Measurements from ENCODE around the gene KCNB1. TPM values are rescaled to one million over a fixed set of nuclear protein-coding genes. Genes with fewer than 3 reads are reported as not detected.
A peak's percentile ranks its signal among the peaks of the same experiment; 100 is the strongest.

The KCNB1 gene
- total RNA-seq, 1 donor from 2014 or later: 9.8 TPM

- DNase-seq: no peak
Measured at GRCh38 chr20:49497398-49497669, 14.9 kb upstream of the KCNB1 start.

GRCh38 chr20:49496553-49497397 is 14.3 kb upstream of the KCNB1 start:
- DNase-seq: peak; percentile 24

GRCh38 chr20:49496043-49496442 is 13.6 kb upstream of the KCNB1 start:
- no peak for DNase-seq

- DNase-seq: no peak
Measured at GRCh38 chr20:49490689-49491088, 8.2 kb upstream of the KCNB1 start.

DNA sequence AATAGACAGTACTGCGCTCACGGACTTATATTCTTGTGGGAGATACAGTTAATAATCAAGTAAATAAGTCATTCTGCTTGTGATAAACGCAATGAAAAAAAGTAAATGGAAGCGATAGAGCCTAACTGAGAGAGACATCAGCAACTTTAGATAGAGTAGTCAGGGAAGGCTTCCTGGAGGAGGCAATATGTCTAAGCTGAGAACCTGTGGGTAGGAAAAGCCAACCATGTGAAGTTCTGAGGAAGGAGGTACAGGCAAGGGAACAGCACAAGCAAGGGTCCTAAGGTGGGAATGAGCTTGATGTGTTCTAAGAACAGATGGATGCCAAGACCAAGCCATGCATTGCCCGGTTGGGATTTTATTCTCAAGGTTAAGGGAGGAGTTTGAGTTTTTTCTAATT is 7.2 kb upstream of the KCNB1 start:
- DNase-seq: no peak

- no peak for DNase-seq
Measured at GRCh38 chr20:49486064-49486463, 3.6 kb upstream of the KCNB1 start.

DNA sequence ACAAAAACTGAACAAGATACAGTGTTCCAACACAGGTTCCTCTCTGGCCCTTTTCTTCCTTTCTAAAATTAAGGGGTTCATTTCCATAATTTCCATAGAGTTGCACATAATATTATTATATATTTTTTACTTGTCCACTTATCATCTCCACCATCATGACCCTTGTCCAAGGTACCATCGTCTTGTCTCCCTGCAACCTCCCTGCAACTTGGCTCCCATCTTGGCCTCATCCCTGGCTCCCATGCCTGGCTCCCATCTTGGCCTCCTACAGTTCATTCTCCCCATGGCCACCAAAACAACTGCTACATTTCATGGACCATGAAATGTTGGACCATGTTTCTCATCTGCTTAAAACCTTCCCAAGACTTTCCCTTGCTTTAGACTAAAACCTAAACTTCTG is 3.1 kb upstream of the KCNB1 start:
- DNase-seq: no peak

- peak; percentile 91 for DNase-seq
Measured at GRCh38 chr20:49484180-49485140, 2.0 kb upstream of the KCNB1 start.

- no peak for DNase-seq
Measured at GRCh38 chr20:49483696-49484123, 1.2 kb upstream of the KCNB1 start.

DNA sequence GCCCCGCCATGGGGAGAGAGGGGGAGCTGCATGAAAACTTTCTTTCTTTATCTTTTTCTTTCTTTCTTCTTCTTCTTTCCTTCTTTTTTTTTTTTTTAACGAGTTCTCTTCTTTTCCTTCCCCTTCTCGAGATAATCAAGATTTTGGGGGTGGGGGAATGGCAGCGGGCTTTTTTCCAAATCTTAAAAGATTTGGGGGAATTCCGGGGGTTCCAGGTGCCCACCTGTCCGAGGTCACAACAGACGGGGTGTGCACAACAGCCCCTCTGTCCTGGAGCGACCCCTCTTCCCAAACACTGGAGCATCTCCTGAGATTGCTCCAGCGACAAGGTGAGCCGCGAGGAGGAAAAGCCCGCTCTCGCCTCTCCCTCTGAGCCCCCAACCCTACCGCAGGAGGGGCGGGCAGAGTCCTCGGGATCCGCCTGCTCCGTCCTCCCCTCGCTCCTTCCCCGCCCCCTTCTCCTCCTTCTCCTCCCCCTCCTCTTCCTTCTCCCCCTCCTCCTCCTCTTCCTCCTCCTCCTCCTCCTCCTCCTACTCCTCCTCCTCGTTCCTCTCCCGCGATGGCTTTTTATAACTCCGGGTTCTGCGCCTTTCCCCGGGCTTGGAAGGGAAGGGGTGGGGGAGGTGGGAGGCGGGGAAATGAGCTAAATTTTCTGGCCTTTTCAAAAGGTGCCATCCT is 689 bp upstream of the KCNB1 start:
- DNase-seq: peak; percentile 20

- no peak for DNase-seq
Measured at GRCh38 chr20:49482173-49482572, 295 bp downstream of the KCNB1 start.

DNA sequence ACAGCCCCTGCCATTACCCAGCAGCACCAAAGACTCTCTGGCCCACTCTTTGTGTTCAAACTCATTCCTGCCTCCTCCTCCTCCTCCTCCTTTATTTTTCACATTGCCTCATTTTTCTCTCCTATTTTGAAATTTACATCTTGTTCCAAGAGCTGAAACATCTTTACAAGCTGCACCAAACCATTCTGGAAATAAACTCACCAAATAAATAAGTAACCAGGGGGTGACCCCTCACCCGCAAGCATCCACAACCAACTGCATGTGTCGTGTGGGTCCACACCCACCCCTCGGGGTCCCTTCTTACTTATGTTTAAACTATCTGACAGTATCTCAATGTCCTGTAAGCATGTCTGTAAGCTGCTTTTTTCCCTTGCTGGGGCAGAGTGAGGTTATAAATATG is 1.4 kb downstream of the KCNB1 start:
- DNase-seq: no peak

GRCh38 chr20:49480236-49480635 is 2.2 kb downstream of the KCNB1 start:
- DNase-seq: no peak

DNA sequence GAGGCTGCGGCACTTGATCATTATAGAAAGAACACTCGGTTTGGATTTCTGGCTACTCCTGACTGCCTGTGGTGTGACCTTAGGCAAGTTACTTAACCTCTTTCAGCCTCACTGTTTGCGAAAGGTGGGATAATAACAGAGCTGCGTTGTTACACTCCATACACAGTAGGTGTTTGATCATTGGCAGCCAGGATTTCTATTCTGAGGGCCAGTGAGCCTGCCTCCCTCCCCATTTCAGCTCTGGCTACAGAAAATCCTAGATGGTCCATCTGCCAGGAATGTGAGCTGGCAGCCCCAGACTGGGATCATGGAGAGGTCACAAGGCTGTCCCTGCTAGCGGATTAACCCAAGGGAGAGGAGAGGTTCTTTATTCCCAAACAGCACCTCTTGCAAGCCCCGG is 2.7 kb downstream of the KCNB1 start:
- no peak for DNase-seq

DNA sequence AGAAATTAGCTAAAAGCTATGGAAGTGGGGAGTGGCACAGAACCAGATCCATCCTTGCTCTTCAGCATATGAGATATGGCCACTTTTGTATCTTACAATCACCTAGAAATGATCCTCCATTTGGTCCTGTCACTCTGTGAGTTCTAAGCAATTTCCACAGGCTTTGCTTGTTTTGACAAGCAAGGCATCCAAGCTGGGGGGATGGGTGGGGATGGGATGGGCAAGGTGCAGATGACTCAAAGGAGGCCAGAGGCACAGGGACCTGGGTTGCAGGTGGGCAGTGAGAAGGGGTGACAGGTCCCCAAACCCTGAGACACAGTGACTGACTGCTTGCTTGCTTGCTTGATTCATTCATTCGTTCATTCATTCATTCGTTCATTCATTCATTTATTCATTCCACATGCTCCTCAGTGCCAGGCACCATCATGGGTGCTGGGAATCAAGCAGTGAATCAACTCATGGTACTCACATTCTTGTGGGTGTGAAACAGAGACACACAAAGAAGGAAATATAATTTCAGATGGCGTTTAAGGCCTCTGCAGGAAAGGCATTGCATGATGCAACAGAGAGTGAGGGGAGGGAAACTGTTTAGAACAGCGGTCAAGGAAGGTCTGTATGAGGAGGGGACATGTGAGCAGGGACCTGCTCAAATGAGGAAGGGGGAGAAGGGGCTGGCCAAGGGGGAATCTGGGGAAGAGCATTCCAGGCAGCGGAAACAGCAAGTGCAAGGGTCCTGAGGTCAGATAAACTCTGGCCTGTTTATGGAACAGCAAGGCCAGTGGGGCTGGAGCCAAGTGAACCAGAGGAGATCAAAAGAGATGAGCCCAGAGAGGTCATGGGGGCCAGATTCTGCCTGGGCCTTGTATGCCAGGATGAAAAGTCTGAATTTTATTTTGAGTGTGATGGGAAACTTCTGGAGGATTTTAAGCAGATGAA is 3.4 kb downstream of the KCNB1 start:
- no peak for DNase-seq

DNA sequence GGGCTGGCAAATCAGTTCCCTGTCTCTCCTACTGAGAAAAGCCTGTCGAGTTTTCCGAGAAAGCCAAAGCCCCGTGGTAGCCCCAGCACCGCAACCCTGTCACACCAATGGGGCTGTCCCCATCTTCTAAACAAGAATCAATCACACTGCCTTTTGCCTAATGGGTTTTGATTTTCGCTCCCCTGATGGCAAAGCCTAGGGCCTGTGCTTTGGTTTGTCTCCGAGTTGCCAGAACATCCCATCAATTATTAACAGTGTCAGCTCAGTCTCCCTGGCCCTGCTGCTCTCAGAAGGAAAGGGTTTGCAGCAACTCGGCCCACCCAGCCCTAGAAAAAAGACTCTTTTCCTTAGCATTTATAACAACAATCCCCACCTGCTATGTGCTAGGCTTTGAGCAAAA is 4.2 kb downstream of the KCNB1 start:
- DNase-seq: no peak

- no peak for DNase-seq
Measured at GRCh38 chr20:49477200-49477599, 5.3 kb downstream of the KCNB1 start.

DNA sequence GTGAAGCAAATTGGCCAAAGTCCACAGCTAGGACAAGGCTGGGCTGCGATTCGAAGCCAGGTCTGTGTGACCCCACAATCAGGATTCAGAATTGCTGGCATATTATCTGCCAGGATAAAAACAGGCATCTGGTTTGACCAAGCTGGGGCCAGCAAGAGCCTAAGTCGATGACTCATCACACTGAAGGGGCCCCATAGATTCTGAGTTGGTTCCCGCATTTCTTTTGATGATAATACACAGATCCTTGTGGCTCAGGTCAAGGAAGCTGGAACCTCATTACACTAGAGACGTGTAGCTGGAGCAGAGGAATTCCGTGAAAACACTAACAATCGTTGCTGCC is 6.5 kb downstream of the KCNB1 start:
- no peak for DNase-seq

GRCh38 chr20:49475292-49476015 is 7.0 kb downstream of the KCNB1 start:
- no peak for DNase-seq

- DNase-seq: no peak
Measured at GRCh38 chr20:49471397-49471796, 11.1 kb downstream of the KCNB1 start.

GRCh38 chr20:49470922-49471321 is 11.5 kb downstream of the KCNB1 start:
- DNase-seq: no peak

All from tongue (tissue), 2 donors.